CD1c-positive myeloid dendritic cell (primary cell): ENCODE measurements around the gene EMID1.

ENCODE experiments used
- DNase-seq: peaks from one replicate; pipeline ENCODE4 v3.0.0-alpha.2; 2016; ENCODE audit errors: extremely low spot score

The EMID1 gene

GRCh38 chr22:29195118-29195963 lies 10.4 kb upstream of the EMID1 start:
- no peak for DNase-seq

GRCh38 chr22:29195964-29196666 lies 9.6 kb upstream of the EMID1 start:
- no peak for DNase-seq

GRCh38 chr22:29197096-29197495 lies 8.6 kb upstream of the EMID1 start:
- no peak for DNase-seq

- DNase-seq = no peak
Measured at GRCh38 chr22:29198240-29198639, 7.5 kb upstream of the EMID1 start.

- DNase-seq = no peak
Measured at GRCh38 chr22:29199702-29200400, 5.8 kb upstream of the EMID1 start.

GRCh38 chr22:29200901-29201300 lies 4.8 kb upstream of the EMID1 start:
- no peak for DNase-seq

- no peak for DNase-seq
Measured at GRCh38 chr22:29201782-29202181, 3.9 kb upstream of the EMID1 start.

GRCh38 chr22:29202212-29203192 lies 3.2 kb upstream of the EMID1 start:
- DNase-seq = no peak

- no peak for DNase-seq
Measured at GRCh38 chr22:29203488-29204454, 1.9 kb upstream of the EMID1 start.

- DNase-seq = no peak
Measured at GRCh38 chr22:29204455-29205183, 1.1 kb upstream of the EMID1 start.

- no peak for DNase-seq
Measured at GRCh38 chr22:29205252-29205593, 473 bp upstream of the EMID1 start.

- DNase-seq = no peak
Measured at GRCh38 chr22:29206372-29207242, 911 bp downstream of the EMID1 start.

- no peak for DNase-seq
Measured at GRCh38 chr22:29207243-29207550, 1.5 kb downstream of the EMID1 start.

- DNase-seq = no peak
Measured at GRCh38 chr22:29207562-29208501, 2.1 kb downstream of the EMID1 start.

- DNase-seq = no peak
Measured at GRCh38 chr22:29208502-29208862, 2.8 kb downstream of the EMID1 start.

GRCh38 chr22:29208879-29209623 lies 3.4 kb downstream of the EMID1 start:
- no peak for DNase-seq

GRCh38 chr22:29209624-29209929 lies 3.9 kb downstream of the EMID1 start:
- no peak for DNase-seq
